ENCODE measurements around the gene EVI5. TPM values are rescaled to one million over a fixed set of nuclear protein-coding genes. Genes with fewer than 3 reads are reported as not detected.

The EVI5 gene
- total and polyA plus RNA-seq, 2 donors, result 8.2 to 104 TPM

Small RNA genes lying within 50 kb of the gene (small RNA-seq; reads per million reads assigned to genes)
- not detected for gene AC104332.2
- 0.09 reads per million for gene RNU4-59P

Other genes starting within 250 kb of the EVI5 start
- gene RPL5, start 46.9 kb upstream of the EVI5 start, total RNA-seq, result 1,628 TPM
- 1,942 TPM for gene RPL5, start 46.9 kb upstream of the EVI5 start, polyA plus RNA-seq
- 21.8 TPM for gene DIPK1A, start 176.4 kb upstream of the EVI5 start, total RNA-seq
- gene DIPK1A, start 176.4 kb upstream of the EVI5 start, polyA plus RNA-seq, result 22.8 TPM